ENCODE data around the gene CDKN1C. TPM values are rescaled to one million over a fixed set of nuclear protein-coding genes. Genes with fewer than 3 reads are reported as not detected.
"Not testable (repeated sequence)": the region's sequence is repeated elsewhere in the genome, so short reads cannot be mapped to it uniquely, and the experiment has no call there.

CDKN1C gene
- polyA plus RNA-seq, 1 experiment: 2.1 TPM

DNA sequence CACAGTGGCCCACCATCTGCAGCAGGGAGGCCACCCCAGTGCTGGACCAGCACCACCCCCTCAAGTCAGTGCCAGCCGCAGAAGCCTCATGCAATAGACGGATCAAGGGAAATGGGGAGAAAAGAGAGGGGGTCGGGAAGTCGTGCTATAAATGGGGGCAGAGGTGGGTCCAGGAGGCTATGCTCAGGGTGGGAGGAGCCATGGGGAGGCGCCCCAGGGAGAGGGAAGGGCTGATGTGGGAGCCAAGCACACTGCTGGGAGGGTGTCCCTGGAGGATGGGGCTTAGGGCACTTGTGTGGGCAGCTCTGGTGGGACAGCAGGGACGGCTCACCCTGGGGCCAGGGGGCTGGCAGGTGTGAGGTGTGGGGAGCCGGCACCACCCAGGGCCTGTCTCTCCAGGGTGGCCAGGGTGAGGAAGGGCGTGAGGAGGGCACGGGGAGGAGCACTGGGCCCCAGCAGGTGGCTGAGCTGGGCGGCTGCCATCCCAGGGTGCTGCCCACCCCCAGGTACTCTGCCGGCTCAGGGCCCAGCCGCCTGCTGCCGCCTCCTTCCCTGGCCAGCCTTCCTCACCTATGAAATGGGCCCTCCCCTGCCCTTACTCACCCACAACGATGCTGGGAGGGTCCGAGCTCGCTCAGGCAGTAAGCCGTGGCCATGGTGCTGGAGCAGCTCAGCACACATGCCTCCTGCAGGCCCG is 25.7 kb upstream of the CDKN1C start:
- TF ChIP-seq, protein P1, sequence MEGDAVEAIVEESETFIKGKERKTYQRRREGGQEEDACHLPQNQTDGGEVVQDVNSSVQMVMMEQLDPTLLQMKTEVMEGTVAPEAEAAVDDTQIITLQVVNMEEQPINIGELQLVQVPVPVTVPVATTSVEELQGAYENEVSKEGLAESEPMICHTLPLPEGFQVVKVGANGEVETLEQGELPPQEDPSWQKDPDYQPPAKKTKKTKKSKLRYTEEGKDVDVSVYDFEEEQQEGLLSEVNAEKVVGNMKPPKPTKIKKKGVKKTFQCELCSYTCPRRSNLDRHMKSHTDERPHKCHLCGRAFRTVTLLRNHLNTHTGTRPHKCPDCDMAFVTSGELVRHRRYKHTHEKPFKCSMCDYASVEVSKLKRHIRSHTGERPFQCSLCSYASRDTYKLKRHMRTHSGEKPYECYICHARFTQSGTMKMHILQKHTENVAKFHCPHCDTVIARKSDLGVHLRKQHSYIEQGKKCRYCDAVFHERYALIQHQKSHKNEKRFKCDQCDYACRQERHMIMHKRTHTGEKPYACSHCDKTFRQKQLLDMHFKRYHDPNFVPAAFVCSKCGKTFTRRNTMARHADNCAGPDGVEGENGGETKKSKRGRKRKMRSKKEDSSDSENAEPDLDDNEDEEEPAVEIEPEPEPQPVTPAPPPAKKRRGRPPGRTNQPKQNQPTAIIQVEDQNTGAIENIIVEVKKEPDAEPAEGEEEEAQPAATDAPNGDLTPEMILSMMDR (IDR thresholded peaks at IDR 0.05; ENCODE audit: insufficient read depth, low read depth, low read length): no peak
- no peak for DNase-seq (ENCODE audit: low read depth)
- Histone ChIP-seq H3K27me3 (ENCODE audit: control insufficient read depth, insufficient read depth, low read length) (no peaks in the 10 kb centered on the region), H3K36me3 (ENCODE audit: control insufficient read depth, insufficient read depth, low read length) (no peaks in the 10 kb centered on the region; the same call in 1 of the 2 replicates), H3K4me3 (ENCODE audit: low read depth, low read length) (no peak overlapping the region)
- ChIA-PET POLR2A (no interaction called here), CTCF (interaction anchor here (1.2 to 1.4 kb wide), 2 partner anchors 8 to 18 kb away, joined by 5 to 6 read pairs; partner anchors contain the start of gene PHLDA2)

DNA sequence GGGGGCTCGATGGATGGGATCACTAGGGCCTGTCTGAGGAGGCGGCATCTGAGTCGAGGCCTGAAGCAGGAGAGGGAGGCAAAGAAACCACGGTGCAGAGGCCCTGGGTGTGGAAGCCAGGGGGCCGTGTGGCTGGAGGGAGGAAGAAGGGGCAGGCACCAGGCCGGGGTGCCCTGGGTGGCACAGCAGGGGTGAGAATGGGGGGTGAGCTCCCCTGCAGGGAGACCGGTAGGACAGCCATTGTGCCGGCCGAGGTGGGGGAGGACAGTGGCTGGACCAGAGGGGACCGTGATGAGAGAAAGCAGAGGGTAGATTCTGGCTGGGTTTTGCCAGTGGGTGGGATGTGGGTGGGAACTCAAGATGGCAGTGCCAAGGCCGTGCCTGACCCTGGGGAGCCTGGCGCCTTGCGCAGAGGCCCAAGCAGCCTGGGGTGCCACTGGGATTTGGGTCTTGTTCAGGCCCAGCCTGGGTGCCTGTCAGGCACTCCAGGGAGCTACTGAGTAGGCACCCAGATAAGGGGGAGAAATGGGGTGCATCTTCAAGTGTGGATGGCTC is 24.9 kb upstream of the CDKN1C start:
- DNase-seq (ENCODE audit: low read depth): no peak
- ChIA-PET CTCF (interaction anchor here (1.0 kb wide), 1 partner anchor 378 kb away, joined by 3 read pairs; no protein-coding TSS in a partner anchor), POLR2A (no interaction called here)
- no peaks in the 10 kb centered on the region; the same call in 1 of the 2 replicates for H3K36me3 ChIP-seq (ENCODE audit: control insufficient read depth, insufficient read depth, low read length)
- TF ChIP-seq, protein P1 (IDR thresholded peaks at IDR 0.05; ENCODE audit: insufficient read depth, low read depth, low read length): no peak
- no peaks in the 10 kb centered on the region for H3K27me3 ChIP-seq (ENCODE audit: control insufficient read depth, insufficient read depth, low read length)
- H3K4me3 ChIP-seq (ENCODE audit: low read depth, low read length): no peak overlapping the region

DNA sequence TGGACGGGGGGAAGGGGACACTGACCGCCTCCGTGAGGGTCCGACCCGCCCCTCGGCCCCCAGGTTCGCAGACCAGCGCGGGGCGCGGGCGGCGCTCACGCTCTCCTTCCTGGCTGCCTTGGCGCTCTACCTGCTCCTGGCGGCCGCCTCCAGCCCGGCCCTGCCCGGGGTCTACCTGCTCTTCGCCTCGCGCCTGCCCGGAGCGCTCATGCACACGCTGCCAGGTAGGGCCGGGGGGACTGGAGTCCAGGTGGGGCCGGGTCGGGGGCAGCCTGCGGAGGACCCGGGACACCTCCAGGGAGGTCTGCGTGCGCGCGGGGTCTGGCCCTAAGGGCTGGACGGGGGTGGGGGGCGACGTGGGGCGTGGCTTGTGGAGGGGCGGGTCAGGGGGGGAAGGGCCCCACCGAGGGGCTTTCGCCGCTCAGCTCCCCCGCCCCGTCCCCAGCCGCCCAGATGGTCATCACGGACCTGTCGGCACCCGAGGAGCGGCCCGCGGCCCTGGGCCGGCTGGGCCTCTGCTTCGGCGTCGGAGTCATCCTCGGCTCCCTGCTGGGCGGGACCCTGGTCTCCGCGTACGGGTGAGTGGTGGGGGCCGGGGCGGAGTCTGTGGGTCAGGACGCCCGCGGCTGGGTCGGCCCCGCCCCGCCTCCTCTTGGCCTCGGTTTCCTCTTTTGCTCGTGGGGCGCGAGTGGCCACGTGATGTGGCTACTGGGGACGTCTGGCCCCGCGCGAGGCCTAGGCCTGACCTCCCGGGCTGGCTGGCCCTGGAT is 23.7 kb upstream of the CDKN1C start:
- H3K36me3 ChIP-seq (ENCODE audit: control insufficient read depth, insufficient read depth, low read length): no peaks in the 10 kb centered on the region; the same call in 1 of the 2 replicates
- H3K27me3 ChIP-seq (ENCODE audit: control insufficient read depth, insufficient read depth, low read length): no peaks in the 10 kb centered on the region
- H3K4me3 ChIP-seq (ENCODE audit: low read depth, low read length): no peak overlapping the region
- no peak for DNase-seq (ENCODE audit: low read depth)
- POLR2A ChIA-PET: no interaction called here
- TF ChIP-seq, protein P1 (IDR thresholded peaks at IDR 0.05; ENCODE audit: insufficient read depth, low read depth, low read length): no peak
- CTCF ChIA-PET: interaction anchor here (0.6 to 1.0 kb wide), 2 partner anchors 21 to 377 kb away, joined by 3 read pairs; no protein-coding TSS in a partner anchor

DNA sequence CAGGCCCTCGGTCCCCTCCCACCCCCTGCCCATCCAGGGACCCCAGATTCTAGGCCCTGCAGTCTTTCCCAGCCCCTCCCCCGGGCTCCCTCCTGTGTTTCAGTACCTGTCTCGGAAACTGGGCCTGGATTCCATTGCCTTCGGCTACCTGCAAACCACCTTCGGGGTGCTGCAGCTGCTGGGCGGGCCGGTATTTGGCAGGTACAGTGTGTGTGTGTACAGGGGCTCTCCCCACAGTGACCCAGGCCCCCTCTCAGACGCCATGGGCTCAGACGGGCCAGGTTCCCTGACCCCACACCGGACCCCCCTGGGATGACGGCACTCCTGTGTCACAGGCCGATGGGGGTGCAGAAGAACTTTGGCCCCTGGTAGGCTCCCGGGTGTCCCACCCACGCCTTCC is 22.6 kb upstream of the CDKN1C start:
- H3K36me3 ChIP-seq (ENCODE audit: control insufficient read depth, insufficient read depth, low read length): no peaks in the 10 kb centered on the region; the same call in 1 of the 2 replicates
- no peaks in the 10 kb centered on the region for H3K27me3 ChIP-seq (ENCODE audit: control insufficient read depth, insufficient read depth, low read length)
- ChIA-PET POLR2A (no interaction called here), CTCF (no interaction called here)
- no peak for DNase-seq (ENCODE audit: low read depth)
- TF ChIP-seq, protein P1 (IDR thresholded peaks at IDR 0.05; ENCODE audit: insufficient read depth, low read depth, low read length): no peak
- H3K4me3 ChIP-seq (ENCODE audit: low read depth, low read length): no peak overlapping the region

DNA sequence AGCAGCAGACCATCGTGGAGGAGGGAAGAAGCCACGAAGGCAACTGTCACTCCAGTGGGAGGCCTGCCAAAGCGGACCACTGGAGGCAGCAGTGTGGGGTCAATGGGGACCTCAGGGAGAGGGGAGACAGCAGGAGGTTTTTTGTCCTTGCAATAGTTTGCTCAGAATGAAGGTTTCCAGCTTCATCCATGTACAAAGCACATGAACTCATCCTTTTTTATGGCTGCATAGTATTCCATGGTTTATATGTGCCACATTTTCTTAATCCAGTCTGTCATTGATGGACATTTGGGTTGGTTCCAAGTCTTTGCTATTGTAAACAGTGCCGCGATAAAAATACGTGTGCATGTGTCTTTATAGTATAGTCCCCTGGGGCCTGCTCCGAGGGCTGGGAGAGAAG is 19.7 kb upstream of the CDKN1C start:
- DNase-seq (ENCODE audit: low read depth); H3K36me3 ChIP-seq (ENCODE audit: control insufficient read depth, insufficient read depth, low read length); H3K4me3 ChIP-seq (ENCODE audit: low read depth, low read length); POLR2A ChIA-PET; H3K27me3 ChIP-seq (ENCODE audit: control insufficient read depth, insufficient read depth, low read length): not testable (repeated sequence)
- CTCF ChIA-PET: interaction anchor here (0.5 kb wide), 1 partner anchor 11 kb away, joined by 3 read pairs; no protein-coding TSS in a partner anchor
